NCI-H510A (cell line): Measurements from ENCODE around the gene FXYD4.
"Not testable (repeated sequence)": the region's sequence is repeated elsewhere in the genome, so short reads cannot be mapped to it uniquely, and the experiment has no call there.

Experiments used
- DNase-seq: peaks from one replicate; lab custom pipeline; 2025; lab: John Stamatoyannopoulos, UW

Gene FXYD4

DNA sequence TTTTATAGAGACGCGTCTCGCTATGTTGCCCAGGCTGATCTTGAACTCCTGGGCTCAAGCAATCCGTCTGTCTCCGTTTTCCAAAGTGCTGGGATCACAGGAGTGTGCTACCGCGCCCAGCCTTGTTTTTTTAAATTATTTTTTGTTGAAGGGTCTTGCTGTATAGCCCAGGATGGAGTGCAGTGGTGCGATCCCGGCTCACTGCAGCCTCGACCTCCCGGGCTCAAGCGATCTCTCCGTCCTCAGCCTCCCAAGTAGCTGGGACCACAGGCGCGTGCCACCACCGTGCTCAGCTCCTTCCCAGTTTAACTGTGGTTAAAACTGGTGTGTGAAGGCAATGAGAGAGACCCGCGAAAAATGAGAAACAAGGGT lies 48.5 kb downstream of the FXYD4 start:
- no peak for DNase-seq

DNA sequence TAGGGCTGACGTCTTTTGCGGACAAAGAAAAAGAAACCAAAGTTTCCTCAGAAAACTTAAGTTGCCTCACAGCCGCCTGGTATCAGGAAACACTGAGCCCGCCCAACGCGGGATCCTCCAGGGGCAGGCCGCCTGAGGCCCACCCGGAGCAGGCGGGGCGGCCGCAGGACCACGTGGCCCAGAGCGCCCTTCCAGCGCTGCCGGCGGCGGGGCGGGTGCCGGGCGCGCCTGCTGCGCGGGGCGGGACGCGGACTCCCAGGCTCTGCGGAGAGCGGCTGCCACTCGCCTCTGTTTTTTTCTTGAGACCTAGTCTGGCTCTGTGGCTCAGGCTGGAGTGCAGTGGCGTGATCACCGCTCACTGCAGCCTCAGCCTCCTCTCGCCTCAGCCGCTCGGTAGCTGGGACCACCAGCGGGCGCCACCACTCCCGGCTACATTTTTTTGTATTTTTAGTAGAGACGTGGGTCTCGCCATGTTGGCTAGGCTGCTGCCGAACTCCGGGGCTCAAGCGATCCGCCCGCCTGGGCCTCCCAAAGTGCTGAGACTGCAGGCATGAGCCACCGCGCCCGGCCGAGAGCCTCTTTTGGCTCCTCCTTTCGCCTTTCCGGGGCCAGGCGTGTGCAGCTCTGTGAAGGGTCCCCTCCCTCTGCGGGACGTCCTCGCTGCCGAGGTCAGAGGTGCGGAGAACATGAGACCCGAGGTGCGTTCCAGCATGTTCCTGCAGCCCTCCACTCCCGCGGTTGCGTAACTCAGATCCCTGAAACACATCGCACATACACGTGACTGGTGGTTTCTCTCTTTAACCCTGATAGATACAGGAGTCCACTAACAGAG lies 49.1 kb downstream of the FXYD4 start:
- DNase-seq, result peak; percentile 55

DNA sequence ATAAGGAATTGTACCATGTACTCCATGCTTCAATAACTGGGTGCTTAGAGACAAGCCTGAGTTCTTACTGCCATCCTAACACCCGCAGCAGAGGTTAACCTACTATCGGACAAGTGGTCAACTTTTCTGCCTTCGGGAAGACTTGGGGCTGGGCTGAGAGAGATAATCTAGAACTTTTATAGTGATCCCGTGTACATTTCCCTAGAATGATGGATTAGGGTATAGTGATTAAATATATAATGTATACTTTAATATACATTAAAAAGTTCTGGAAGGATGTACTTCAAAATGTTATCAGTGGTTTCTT lies 49.7 kb downstream of the FXYD4 start:
- no peak for DNase-seq

DNA sequence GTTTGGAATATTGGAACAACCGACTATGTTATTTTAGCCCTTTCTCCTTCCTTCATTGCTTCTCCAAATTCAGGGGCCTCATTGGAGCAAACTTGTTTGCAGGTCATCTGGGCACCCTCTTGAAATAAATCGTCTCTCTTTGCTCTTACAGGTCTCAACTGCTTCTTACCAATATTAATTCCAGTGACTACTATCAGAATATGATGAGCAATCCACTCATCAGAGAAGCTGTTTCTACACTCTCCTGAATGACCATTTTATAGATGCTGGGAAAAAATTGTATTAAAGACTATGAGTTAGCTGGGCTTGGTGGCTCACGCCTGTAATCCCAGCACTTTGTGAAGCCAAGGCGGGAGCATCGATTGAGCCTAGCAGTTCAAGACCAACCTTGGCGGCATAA lies 50.1 kb downstream of the FXYD4 start:
- DNase-seq, result no peak

GRCh38 chr10:43421944-43422343 lies 50.5 kb downstream of the FXYD4 start:
- not testable (repeated sequence) for DNase-seq

GRCh38 chr10:43424416-43424815 lies 53.0 kb downstream of the FXYD4 start:
- no peak for DNase-seq
